OCI-LY7 (cell line): ENCODE measurements around the gene MIPEP.

Source experiments
- EZH2phosphoT487 ChIP-seq: fragments of 200-600 bp; sonication (generic); IDR thresholded peaks from 2 replicates; pipeline ENCODE4 v1.6.1; 2018; ENCODE audit warnings: low read depth, borderline replicate concordance, mild to moderate bottlenecking, mixed run types, antibody characterized with exemption, low read length, moderate library complexity, mixed read lengths
- TF ChIP-seq, protein P1 (sequence below): fragments of 200-600 bp; sonication (generic); conservative IDR thresholded peaks from 2 replicates; pipeline ENCODE4 v1.5.1; 2014; ENCODE audit warnings: mild to moderate bottlenecking, antibody characterized with exemption, low read length, moderate library complexity, mixed read lengths

DNA sequence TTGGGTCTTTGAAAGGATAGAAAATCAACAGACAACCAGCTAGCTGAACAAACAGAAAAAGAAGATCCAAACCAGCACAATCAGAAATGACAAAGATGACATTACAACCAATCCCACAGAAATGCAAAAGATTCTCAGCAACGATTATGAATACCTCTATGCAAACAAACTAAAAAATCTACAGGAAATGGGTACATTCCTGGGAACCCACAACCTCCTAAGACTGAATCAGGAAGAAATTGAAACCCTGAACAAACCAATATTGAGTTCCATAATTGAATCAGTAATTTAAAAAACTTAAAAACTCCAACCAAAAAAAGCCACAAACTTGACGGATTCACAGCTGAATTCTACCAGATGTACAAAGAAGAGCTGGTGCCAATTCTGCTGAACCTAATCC lies 29.0 kb upstream of the MIPEP start:
- TF ChIP-seq, protein P1, sequence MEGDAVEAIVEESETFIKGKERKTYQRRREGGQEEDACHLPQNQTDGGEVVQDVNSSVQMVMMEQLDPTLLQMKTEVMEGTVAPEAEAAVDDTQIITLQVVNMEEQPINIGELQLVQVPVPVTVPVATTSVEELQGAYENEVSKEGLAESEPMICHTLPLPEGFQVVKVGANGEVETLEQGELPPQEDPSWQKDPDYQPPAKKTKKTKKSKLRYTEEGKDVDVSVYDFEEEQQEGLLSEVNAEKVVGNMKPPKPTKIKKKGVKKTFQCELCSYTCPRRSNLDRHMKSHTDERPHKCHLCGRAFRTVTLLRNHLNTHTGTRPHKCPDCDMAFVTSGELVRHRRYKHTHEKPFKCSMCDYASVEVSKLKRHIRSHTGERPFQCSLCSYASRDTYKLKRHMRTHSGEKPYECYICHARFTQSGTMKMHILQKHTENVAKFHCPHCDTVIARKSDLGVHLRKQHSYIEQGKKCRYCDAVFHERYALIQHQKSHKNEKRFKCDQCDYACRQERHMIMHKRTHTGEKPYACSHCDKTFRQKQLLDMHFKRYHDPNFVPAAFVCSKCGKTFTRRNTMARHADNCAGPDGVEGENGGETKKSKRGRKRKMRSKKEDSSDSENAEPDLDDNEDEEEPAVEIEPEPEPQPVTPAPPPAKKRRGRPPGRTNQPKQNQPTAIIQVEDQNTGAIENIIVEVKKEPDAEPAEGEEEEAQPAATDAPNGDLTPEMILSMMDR, result no peak
- TF ChIP-seq EZH2phosphoT487, result no peak
